HG03575 (cell line): ENCODE results near the gene PCSK7.
"Not testable (repeated sequence)": the region's sequence is repeated elsewhere in the genome, so short reads cannot be mapped to it uniquely, and the experiment has no call there.

Experiments
- ATAC-seq: cut with Tn5 transposase; IDR thresholded peaks from one replicate; pipeline ENCODE4 v1.9.1; 2021; ENCODE audit not compliant: unreplicated experiment, insufficient number of reproducible peaks, low FRiP score; ENCODE audit errors: extremely low read depth

Gene PCSK7

GRCh38 chr11:117219455-117219854 lies 12.4 kb downstream of the PCSK7 start:
- no peak for ATAC-seq

GRCh38 chr11:117219001-117219400 lies 12.9 kb downstream of the PCSK7 start:
- no peak for ATAC-seq

GRCh38 chr11:117218133-117218915 lies 13.5 kb downstream of the PCSK7 start:
- ATAC-seq: no peak

GRCh38 chr11:117217141-117218084 lies 14.5 kb downstream of the PCSK7 start:
- ATAC-seq: no peak

GRCh38 chr11:117214404-117215110 lies 17.3 kb downstream of the PCSK7 start:
- no peak for ATAC-seq

GRCh38 chr11:117212697-117213355 lies 19.0 kb downstream of the PCSK7 start:
- ATAC-seq: no peak

GRCh38 chr11:117210620-117211019 lies 21.3 kb downstream of the PCSK7 start:
- ATAC-seq: no peak

GRCh38 chr11:117209351-117210125 lies 22.3 kb downstream of the PCSK7 start:
- ATAC-seq: not testable (repeated sequence)

GRCh38 chr11:117208710-117209109 lies 23.2 kb downstream of the PCSK7 start:
- not testable (repeated sequence) for ATAC-seq

GRCh38 chr11:117207481-117207880 lies 24.4 kb downstream of the PCSK7 start:
- not testable (repeated sequence) for ATAC-seq

- not testable (repeated sequence) for ATAC-seq
These were observed 25.0 kb downstream of the PCSK7 start for GRCh38 chr11:117206859-117207258.

GRCh38 chr11:117206111-117206510 lies 25.8 kb downstream of the PCSK7 start:
- ATAC-seq: not testable (repeated sequence)

GRCh38 chr11:117205211-117205818 lies 26.6 kb downstream of the PCSK7 start:
- no peak for ATAC-seq

GRCh38 chr11:117204283-117205080 lies 27.4 kb downstream of the PCSK7 start:
- ATAC-seq: no peak

- ATAC-seq: no peak
These were observed 28.8 kb downstream of the PCSK7 start for GRCh38 chr11:117203069-117203407.

GRCh38 chr11:117202386-117203068 lies 29.3 kb downstream of the PCSK7 start:
- no peak for ATAC-seq
